NCI-H146 treated with DMSO at 0.1 percent for 48 hours (cell line): ENCODE data around the gene RPL32.
A peak's percentile ranks its signal among the peaks of the same experiment; 100 is the strongest.
"Not testable (repeated sequence)": the region's sequence is repeated elsewhere in the genome, so short reads cannot be mapped to it uniquely, and the experiment has no call there.

Experiments used
- DNase-seq: peaks from one replicate; lab custom pipeline; 2025; ENCODE audit not compliant: unreplicated experiment; lab: John Stamatoyannopoulos, UW

RPL32 gene

DNA sequence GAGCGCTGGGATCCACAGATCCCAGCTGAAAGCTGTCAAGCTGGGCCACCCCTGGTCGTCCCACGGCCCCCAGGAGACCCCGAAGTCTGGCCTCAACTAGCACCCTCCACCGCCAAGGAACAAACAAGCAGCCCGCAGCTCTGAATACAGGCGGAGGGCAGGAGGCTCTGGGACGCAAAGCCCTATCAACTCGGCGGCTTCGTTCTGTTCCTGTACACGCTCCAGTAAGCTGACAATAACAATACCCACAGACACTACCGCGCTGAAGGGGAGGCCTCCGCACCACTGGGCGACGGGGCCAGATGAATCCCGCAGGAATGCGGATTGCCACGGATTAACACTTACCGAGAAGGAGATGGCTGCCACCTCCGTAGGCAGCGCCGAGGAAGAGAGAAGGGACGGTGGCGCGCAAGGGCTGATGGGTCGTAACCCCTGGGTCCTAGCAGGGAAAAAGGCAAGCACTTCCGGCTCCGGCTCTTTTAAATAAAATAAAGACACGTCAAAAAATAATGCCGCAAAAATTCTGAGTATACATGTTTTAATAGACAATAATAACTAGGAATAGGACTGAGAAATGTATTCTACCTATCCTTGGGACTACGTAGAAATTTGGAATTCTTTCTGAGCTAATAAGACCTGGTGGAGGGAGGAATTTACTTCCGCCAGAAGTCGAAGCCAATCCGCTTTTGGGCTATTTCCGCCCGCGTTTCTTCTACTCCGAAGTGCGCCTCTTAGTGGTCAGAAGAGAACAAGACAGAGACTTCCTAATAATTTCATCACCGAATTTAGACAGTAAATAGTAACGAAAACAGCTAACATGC, at the start of gene RPL32:
RPL32 (minus strand) TSS at position 417 of the 821 bp plus-strand sequence. CDS start 1,328 bp downstream, outside the sequence.
- peak; percentile 90 for DNase-seq

DNA sequence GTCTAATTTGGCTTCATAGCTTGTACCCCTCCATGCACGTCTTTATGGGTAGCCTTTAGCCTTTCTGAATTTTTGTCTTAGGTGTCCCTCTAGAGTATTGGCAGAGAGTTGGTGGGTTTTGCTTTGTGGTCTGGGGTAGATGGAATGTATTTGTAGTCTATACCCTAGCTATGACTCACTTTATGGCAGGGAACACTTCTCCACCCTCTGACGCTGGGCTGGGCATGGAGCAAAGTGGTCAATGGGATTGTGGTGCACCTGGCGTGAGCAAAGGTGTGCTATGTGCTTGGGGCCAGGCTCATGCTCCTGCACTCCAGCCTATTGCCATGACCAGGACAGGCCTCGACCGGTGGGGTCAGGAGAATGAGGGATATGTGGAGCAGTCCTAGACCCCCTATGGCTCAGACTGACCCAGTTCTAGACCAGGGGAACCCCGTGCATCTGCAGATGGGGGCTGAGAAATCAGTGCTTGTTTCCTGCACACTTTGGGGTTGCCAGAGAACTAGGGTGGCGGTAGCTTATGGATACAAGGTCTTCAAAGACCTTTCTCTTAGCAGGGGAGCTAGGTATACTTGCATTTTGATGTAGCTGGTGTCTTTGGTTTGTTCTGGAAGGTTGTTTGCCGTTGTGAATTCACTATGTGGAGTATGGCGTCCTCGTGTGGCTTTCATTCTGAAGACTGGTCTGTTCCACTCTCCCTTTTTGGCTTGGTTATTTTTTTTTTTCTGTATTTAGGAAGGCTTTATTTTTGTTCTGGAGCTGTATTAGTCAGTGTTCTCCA, 49.4 kb upstream of the RPL32 start:
- DNase-seq: no peak

GRCh38 chr3:12886736-12887135, 45.4 kb upstream of the RPL32 start:
- no peak for DNase-seq

DNA sequence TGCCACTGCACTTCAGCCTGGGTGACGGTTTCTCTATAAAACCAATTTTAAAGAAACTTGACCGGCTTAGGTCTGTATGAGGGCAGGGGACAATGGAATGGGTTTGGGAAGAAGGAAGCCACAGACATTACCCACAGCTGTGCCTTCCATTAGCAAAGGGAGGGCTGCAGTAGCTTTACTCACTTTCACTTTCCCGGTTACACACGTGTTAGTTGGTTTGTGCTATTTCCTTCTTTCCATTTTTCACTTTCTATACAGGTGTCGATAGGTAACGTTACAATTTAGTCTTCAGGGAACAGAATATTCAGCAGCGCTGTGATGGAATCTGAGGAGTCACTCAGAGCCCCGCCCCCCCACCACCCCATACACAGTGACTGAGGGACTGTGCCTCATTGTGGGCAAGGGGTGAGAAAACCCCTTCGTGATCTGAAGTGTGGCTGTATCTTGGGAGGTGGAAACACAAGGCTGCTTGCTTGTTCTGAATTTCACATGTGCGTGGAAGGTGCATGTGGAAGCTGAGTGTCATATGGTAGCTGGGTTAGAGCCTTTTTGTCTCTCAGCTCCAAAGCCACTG, 44.8 kb upstream of the RPL32 start:
- DNase-seq: no peak

GRCh38 chr3:12885583-12885930, 44.2 kb upstream of the RPL32 start:
- DNase-seq: no peak

- DNase-seq: no peak
Measured at GRCh38 chr3:12884790-12885582, 43.6 kb upstream of the RPL32 start.

DNA sequence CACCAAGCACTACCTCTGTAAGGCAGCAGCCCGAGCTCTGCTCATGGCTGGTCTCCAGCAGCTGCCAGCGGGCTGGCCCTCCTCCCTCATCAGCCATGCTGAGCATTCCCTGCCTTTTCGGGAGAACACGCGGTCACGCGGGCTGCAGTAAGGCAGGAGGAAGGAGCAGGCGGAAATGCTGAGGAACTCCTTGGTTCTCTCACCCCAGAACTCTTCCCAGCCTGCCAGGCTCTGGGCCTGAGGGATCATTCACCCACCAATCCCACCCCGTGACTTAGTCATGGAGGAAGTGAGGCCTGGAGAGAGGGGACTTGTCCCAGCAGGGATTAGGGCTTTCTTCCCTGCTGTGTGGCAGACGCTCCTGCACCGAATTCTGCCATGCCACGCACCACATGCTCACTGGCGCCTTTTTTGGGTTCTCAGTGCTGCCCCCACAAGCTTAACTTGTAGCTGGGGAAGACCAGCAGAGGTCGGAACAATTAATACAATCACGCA, 42.9 kb upstream of the RPL32 start:
- no peak for DNase-seq

GRCh38 chr3:12882336-12883310, 41.3 kb upstream of the RPL32 start:
- DNase-seq: no peak

DNA sequence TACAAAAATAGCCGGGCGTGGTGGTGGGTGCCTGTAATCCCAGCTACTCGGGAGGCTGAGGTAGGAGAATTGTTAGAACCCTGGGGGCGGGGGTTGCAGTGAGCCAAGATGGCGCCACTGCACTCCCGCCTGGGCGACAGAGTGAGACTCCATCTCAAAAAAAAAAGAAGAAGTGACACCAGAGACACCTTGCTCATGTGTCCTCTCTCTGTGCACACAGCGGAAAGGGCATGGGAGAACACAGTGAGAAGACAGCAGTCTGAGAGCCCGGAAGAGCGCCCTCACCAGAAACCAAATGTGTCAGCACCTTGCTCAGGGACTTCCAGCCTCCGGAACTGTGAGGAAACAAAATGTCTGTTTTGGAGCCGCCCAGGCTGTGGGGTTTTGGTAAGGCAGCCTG, 40.5 kb upstream of the RPL32 start:
- DNase-seq: not testable (repeated sequence)

- no peak for DNase-seq
Measured at GRCh38 chr3:12879191-12879815, 37.9 kb upstream of the RPL32 start.

- DNase-seq: not testable (repeated sequence)
Measured at GRCh38 chr3:12878758-12879157, 37.4 kb upstream of the RPL32 start.

DNA sequence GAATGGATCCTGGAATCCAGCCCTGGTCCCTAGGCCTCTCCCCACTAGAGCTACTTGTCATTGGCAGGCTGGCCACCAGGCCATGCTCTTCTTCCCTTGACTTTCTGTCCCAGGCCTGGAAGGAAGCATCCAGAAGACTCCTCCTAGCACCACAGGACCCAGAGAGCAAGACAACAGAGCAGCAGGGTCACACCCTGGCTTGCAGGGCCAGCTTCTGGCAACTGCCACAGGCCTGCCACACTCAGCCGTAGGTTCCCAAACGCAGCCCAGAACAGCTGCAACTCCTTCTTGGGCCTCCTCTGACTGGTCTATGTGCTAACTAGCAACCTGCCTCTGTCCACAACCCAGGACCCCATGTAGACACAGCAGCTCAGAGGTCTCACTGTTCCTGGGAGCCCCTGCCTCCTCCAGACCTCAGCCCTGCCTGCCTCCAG, 36.8 kb upstream of the RPL32 start:
- DNase-seq: no peak

- no peak for DNase-seq
Measured at GRCh38 chr3:12877040-12877439, 35.7 kb upstream of the RPL32 start.

GRCh38 chr3:12875857-12876836, 34.8 kb upstream of the RPL32 start:
- peak; percentile 32 for DNase-seq

- no peak for DNase-seq
Measured at GRCh38 chr3:12871404-12871983, 30.1 kb upstream of the RPL32 start.

DNA sequence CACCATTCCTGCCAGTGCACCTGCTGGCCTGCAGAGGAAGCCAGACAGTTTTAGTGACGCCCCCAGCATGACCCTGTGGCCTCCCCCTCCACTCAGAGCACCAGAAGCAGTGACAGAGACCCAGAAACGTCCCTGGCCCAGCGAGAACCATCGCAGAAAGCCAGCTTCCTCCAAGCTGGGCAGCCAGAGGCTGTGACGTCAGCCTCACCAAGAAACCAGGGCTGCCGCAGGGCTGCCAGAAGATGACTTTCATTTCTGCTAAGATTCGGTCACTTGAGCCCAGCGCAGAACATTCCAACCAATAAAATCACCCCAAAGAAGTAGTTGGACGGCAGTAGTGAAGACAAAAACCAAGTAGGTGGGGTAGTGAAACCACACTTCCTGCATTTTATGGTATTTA, 29.6 kb upstream of the RPL32 start:
- no peak for DNase-seq

DNA sequence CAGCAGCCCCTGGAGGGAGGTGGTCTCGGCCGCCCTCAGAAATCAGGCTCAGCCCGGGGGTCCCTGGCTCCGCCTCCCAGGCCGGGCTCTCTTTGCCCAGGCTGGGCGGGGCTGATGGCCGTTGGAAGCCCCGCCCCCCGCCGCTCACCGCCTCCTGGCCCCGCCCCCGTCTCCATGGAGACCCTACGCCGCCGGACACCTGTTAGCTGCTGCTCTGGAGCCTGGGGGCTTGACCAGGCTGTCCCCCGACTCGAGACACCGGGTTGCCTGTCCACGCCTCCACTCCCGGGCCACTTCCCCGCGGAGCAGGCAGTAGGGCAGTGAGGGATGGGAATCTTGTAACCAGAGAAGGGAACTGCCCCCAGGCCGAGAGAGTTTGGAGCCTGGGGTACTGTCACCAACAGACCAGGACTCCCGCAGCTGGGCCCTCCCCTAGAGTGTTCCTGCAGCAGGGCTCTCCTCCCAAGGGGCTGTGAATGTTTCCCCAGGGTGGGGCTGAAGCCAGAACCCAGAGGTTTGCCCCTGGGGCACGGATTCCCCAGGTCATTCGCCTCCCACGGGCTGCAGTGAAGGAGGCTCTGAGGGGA, 27.8 kb upstream of the RPL32 start:
- no peak for DNase-seq
